A549 (cell line): Measurements from ENCODE around the gene RNF128.

Source experiments
- CBX2 ChIP-seq: fragments of 200-600 bp; sonication (generic); IDR thresholded peaks from 2 replicates; pipeline ENCODE4 v1.6.1; 2016; ENCODE audit warnings: low read depth, mild to moderate bottlenecking, borderline replicate concordance
- CTCF ChIP-seq: fragments of >200 bp; sonication (Bioruptor Twin); formaldehyde crosslinking; IDR thresholded peaks from 3 replicates; pipeline ENCODE4 v1.5.1; 2016
- ESRRA ChIP-seq: fragments of 150-350 bp; IDR thresholded peaks from 2 replicates; pipeline ENCODE4 v1.6.1; 2014; ENCODE audit warnings: mild to moderate bottlenecking, low read length, borderline replicate concordance
- JUN ChIP-seq, 2 experiments: fragments of >200 bp; sonication (Bioruptor Twin); formaldehyde crosslinking; IDR thresholded peaks; 2 replicates in 1 of 2; 3 replicates in 1 of 2; pipeline ENCODE4 v1.6.1; 2016 to 2017
- MAX ChIP-seq: IDR thresholded peaks from 2 replicates; pipeline ENCODE4 v1.6.1; 2012
- SREBF2 ChIP-seq: fragments of 450-650 bp; IDR thresholded peaks from 2 replicates; pipeline ENCODE4 v1.6.1; 2014; ENCODE audit warnings: mild to moderate bottlenecking, moderate library complexity
- USF2 ChIP-seq: fragments of 450-650 bp; IDR thresholded peaks from 2 replicates; pipeline ENCODE4 v1.6.1; 2014; ENCODE audit warnings: antibody characterized with exemption

- TF ChIP-seq MAX (no peak), CTCF (no peak), SREBF2 (no peak), ESRRA (no peak), USF2 (no peak), JUN (IDR thresholded peaks at IDR 0.05) (no peak), CBX2 (no peak)
Observed at GRCh38 chrX:106710771-106711170, 15.7 kb upstream of the RNF128 start.
